HG03432 (cell line): ENCODE measurements around the gene ACSL3.
"Not testable (repeated sequence)": the region's sequence is repeated elsewhere in the genome, so short reads cannot be mapped to it uniquely, and the experiment has no call there.

Source experiments
- ATAC-seq: cut with Tn5 transposase; IDR thresholded peaks from one replicate; pipeline ENCODE4 v1.9.1; 2021; ENCODE audit warnings: mild to moderate bottlenecking, moderate library complexity; ENCODE audit not compliant: unreplicated experiment

ACSL3 gene

DNA sequence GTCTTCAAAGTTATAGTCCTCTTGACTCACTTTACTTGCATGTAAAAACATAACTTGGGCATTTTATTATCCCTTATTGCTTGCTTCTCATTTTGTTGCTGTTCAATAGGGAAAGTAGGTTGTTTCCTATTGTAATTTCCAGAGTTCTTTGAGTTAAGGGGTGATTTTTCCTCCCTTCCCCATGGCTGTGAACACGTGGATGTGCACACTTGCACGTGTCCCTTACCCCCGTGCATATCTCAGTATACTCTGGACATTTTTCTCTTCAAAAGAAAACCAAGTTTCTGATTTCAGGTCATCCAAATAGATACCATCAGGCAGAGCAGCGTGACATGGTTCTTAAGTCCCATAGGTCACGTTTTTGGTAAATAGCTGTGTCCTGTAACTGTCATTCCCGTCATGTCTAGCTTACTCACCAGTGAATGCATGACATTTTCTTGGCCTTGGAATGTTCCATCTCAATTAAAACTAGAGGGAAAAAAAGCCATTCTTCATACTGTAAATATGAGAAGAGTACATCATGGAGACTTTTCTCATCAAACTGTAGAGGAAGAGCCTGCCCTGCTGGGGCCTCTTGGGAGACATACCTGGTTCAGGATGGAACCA is 107.8 kb downstream of the ACSL3 start:
- no peak for ATAC-seq

- no peak for ATAC-seq
These were observed 108.7 kb downstream of the ACSL3 start for GRCh38 chr2:222969491-222969890.

- ATAC-seq, result peak; percentile 32
These were observed 111.6 kb downstream of the ACSL3 start for GRCh38 chr2:222972420-222972819.

DNA sequence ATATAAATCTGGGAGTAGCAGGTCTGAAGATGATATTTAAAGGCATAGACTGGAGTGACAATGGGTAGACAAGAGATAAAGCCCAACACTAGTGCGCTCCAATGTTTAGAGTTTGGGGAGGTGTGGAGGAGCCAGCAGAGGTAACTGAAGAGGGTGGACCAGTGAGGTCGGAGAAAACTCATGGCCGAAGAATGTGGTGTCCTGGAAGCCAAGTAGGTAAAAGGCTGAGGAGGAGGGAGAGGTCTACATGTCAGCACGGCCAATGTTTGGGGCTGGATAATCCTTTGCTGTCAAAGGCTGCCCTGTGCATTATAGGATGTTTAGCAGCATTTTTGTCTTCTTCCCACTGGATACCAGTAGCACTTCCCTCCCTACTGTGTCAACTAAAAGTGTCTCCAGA is 112.4 kb downstream of the ACSL3 start:
- ATAC-seq, result no peak

DNA sequence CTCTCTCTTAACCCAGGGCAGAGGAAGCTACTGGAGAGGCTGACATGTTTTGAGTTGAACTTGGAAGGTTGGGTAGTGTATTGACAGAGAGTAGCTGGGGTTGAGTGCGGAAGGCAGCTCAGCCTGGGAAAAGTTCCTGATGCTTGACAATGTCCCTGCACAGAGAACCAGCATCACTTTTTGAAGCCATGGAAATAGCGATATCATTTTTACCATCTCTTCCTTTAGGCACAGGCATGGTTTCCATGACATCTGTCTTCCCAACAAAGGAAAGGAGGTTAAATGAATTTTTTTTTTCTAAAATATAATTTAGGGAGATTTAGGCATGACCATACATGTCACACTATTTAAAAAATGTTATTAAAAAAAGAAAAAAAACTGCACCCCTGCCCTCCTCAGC is 112.9 kb downstream of the ACSL3 start:
- no peak for ATAC-seq

GRCh38 chr2:222976521-222977061 is 115.8 kb downstream of the ACSL3 start:
- no peak for ATAC-seq

GRCh38 chr2:222977121-222977520 is 116.3 kb downstream of the ACSL3 start:
- ATAC-seq, result no peak

- ATAC-seq, result no peak
These were observed 118.0 kb downstream of the ACSL3 start for GRCh38 chr2:222978850-222979249.

GRCh38 chr2:222979484-222979883 is 118.6 kb downstream of the ACSL3 start:
- ATAC-seq, result no peak

- peak; percentile 69 for ATAC-seq
These were observed 121.4 kb downstream of the ACSL3 start for GRCh38 chr2:222982010-222982908.

- ATAC-seq, result no peak
These were observed 122.1 kb downstream of the ACSL3 start for GRCh38 chr2:222982909-222983265.

DNA sequence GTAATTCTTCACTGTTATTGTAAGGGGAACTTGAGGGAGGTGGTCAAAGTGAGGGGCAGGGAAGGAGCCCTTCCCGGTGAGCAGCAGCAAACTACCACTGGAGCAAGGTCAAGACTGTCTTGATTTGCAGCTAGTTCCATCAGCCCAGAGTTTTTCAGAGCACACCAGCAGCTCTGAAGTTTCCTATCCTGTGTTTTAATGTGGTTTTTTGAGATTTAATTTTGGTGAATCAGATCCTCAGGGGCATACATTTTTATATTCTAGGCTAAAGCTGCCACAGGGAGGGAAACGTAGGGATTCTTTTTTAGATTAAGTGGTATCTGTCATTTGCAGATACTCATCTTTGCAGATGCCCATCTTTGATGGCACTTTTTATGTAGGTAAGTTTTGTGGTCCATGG is 124.1 kb downstream of the ACSL3 start:
- ATAC-seq, result no peak

DNA sequence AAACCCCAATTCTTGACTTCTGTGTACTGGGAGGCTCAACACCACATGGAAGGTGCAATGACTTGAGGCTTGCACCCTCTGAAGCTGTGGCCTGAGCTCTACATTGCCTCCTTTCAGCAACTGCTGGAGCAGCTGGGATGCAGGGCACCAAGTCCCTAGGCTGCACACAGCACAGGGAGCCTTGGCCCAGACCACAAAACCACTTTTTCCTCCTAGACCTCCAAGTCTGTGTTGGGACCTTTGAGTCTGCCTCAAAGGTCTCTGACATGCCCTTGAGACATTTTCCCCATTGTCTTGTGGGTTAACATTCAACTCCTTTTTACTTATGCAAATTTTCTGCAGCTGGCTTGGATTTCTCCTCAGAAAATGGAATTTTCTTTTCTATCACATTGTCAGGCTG is 128.6 kb downstream of the ACSL3 start:
- ATAC-seq, result no peak

- not testable (repeated sequence) for ATAC-seq
These were observed 129.4 kb downstream of the ACSL3 start for GRCh38 chr2:222990206-222990605.

- ATAC-seq, result no peak
These were observed 131.3 kb downstream of the ACSL3 start for GRCh38 chr2:222992137-222992536.
